GM21786 (cell line): ENCODE measurements around the gene MED27.

Source experiments
- ATAC-seq: cut with Tn5 transposase; IDR thresholded peaks from one replicate; pipeline ENCODE4 v1.9.1; 2021; ENCODE audit not compliant: unreplicated experiment

MED27 gene

DNA sequence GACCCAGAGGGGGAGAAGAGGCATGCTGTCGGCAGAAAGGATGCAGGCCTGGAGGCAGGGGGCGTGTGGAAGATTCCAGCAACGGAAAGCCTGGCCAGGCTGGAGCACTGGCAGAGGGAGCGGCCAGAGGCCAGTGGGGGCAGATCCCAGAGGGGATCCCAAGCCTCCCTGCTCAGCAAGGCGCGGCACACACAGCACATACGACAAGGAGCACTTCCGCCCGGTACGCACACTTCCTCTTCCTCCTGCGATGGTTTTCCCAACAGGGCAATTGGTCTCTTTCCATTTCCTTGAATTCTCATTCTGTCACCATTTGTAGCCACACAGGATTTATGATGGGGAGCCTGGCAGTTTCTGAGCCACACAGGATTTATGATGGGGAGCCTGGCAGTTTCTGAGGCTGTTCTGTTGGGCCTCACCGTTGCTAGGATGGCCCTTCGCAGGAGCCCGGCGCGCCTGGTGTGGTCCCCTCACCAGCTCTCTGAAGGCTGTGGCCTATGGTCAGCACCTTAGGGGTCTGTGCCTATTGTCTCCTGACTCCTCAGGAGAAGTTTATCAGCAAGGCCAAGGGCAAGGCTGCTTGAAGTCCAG is 216.3 kb downstream of the MED27 start:
- no peak for ATAC-seq

DNA sequence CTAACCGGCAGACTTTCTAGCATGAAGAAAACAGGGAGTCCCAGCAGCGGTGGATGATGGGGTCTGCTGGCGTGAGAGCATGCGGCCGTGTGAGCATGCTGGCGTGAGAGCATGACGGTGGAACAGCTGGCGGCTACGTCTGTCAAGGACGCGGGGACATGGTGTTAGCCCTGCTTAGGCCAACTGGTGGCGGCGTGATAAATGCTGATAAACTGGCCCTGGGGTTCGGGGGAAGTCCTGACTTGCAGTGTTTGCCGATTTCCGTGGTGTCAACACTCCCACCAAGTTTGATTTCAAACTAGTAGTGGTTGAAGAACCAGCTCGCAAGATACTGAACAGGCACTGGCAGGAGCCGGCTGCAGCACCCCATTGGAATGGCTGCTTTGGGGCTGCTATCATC is 217.4 kb downstream of the MED27 start:
- no peak for ATAC-seq

DNA sequence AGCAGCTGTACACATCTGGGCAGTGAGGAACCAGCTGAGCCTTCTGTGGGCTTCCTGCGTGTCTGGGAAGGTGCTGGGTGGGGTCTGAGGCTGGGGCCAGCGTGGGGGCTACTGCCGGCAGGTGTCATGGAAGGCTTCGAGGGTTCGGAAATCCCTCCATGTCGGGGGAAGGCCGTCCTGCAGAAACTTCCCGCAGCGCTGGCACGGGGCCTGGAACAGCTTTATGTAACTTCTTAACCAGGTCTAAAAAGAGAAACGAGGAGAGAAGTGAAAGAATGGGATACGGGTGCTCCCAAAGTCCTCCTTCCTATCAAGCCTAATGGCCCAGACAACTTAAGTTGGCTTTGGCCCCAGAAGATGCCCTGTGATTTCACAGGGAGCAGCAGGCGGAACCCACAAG is 219.2 kb downstream of the MED27 start:
- no peak for ATAC-seq

DNA sequence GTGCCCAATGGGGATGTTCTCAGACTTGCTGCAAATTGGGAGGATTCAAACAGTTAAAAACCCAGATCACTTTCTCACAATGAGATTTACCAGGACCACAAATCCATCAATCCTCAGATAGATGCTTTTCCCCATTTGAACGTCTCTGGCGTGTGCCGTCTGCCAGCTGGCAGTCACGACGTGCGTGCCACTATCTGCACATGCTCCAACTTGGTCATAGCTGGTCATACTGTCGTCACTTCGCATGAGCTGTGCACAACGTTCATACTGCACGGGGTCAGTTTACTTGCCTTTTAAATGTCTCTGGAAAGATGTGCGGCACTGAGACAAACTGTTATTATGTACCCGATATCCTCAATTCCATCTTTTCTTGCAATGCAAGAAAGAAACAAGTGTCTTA is 221.5 kb downstream of the MED27 start:
- no peak for ATAC-seq

DNA sequence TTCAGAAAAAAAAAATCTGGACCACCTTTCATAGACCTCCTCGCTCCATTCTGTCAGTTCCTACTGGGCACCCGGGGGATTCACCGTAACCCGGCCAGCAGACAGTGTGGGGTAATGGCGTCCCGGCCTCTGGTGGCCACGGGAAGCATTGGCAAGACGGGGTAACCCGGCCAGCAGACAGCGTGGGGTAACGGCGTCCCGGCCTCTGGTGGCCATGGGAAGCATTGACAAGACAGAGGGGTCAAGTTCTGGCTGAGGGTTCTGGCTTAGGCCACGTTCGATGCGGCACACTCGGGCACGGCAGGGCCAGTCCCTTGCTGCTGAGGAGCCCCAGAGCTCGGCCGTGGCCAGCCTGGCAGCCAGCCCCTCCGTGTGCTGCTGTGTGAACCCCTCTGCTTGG is 223.6 kb downstream of the MED27 start:
- ATAC-seq = no peak

DNA sequence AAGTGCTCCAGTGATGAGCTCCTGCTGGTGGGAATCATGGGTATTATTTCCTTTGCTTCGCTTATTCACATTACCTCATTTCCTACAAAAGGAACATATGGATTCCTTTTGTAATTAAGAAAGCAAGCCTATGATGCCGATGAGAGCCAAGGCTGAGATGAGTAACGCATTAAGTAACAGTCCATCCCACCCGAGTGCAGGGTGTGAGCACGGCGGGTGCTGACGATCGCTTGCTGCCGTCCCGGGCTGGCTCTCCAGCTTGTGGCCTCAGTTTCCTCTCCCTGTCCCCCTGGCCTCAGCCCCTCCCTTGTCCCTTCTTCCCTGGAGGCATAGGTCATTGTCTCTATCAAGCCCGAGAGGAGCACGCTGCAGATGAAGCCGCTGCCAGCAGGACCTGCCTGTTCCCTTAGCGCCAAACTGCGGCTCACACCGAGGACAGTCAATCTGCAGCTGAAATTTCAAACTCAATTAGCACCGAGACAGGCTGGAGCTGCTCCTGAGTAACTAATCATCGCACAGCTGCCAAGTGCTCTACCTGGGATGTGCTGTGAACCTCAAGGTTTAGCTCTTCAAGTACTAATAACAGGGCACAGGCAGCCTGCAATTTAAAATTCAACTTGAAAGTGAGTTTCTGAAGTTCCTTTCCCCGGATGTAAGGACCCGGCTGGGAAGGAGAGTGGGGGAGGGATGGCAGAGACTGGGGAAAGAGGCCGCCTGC is 224.6 kb downstream of the MED27 start:
- ATAC-seq = no peak

DNA sequence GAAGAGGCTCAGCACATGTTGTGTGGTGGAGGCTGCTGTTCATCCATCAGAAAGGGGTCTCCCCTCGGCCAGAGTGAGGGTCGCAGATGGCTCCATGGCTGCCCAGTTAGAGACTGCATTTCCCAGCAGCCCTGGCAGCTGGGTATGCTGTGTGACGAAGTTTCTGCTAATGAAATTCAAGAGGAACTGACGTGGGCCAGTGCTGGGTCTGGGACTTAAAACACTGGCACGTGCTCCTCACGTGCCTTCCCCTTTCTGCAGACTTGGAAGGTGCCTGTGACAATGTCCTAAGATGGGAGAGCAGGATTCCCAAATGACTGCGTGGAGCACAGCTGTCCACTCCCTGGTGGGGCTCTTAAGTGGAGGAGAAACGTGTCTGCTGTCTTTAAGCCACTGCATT is 225.3 kb downstream of the MED27 start:
- ATAC-seq = no peak

DNA sequence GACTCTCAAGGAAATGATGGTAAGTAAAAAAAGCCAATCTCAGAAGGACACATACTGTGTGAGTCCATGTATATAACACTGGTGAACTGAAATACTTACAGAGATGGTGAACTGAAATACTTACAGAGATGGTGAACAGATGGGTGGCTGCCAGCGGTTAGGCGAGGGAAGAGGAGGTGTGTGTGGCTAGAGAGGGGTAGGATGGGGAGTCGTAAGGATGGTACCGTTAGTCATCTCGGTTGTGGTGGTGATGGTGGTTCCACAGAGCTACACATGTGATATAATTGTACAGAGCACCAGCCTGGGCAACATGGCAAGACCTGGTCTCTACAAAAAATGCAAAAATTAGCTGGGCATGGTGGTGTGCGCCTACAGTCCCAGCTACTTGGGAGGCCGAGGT is 226.2 kb downstream of the MED27 start:
- ATAC-seq = no peak

DNA sequence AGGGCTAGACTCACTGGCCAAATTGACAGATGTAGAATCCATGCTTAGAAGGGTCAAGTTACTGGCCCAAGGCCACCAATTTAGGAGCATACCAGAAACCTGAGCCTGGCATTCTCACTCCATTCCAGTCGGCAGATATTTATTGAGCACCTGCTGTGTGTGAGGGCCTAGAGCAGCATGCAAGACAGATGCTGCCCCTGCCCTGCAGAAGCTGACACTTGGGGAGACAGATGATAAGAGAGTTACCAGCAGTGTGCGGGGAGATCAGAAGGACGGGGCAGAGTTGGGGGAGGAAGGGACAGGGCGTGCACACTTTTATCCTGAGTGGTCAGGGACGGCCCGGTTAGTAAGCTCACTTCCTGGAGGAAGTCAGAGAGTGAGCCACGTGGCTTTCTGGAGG is 228.3 kb downstream of the MED27 start:
- ATAC-seq = no peak

DNA sequence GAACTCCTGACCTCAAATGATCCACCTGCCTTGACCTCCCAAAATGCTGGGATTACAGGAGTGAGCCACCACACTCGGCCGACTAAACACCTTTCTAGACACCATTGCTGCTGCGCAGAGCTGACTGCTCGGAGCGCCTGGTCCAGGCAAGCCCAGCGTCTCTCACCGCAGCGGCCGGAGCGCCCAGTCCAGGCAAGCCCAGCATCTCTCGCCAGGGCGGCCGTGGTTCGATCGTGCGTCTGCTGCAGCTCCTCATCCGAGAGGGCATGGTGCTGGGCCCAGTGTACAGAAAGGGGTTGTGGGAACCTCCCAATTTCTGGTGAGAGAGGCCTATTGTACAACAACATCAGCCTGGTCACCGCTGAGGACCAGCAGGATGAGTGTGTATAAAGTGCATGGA is 230.3 kb downstream of the MED27 start:
- ATAC-seq = no peak

DNA sequence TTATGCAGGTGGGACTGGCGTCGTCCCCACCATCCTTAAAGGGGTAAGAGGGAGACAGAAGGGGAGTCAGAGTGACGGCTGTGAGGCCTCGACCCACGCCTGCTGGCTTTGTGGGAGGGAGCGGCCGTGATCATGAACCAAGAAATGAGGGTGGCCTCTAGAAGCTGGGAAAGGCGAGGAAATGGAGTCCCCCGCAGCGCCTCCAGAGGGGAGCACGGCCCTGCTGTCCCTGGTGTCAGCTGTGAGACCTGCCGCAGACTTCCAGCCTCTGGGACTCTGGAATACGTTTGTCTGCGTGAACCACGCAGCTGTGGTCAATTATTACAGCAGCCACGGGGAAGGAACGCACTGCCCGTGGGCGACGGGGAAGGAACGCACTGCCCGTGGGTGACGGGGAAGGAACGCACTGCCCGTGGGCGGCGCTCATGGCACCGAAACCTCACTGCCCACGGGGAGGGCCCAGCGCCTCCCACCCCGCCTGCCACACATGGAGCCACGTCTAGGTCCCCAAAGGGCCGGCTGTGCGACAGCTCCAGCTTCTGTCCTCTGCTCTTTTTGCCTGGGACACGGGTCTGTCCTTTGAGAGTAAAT is 231.0 kb downstream of the MED27 start:
- no peak for ATAC-seq

DNA sequence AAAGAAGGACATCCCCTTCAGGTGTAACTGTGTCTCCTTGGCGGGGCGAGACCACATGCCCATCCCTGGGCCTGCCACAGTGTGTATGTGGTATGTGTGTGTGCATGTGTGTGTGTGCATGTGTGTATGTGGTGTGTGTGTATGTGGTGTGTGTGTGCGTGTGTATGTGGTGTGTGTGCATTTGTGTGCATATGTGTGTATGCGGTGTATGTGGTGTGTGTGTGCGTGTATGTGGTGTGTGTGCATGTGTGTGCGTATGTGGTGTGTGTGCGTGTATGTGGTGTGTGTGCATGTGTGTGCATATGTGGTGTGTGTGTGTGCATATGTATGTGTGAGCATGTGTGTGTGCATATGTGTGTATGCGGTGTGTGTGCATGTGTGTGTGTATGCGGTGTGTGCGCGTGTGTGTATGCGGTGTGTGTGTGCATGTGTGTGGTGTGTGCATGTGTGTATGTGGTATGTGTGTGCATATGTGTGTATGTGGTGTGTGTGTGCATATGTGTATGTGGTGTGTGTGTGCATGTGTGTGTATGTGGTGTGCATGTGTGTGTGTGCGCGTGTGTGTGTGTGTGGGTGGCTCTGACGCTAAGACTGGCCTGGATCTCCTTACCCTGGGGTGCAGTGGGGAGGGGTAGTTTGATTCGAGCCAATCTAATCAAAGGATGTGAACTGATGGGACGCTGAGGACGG is 231.9 kb downstream of the MED27 start:
- no peak for ATAC-seq

DNA sequence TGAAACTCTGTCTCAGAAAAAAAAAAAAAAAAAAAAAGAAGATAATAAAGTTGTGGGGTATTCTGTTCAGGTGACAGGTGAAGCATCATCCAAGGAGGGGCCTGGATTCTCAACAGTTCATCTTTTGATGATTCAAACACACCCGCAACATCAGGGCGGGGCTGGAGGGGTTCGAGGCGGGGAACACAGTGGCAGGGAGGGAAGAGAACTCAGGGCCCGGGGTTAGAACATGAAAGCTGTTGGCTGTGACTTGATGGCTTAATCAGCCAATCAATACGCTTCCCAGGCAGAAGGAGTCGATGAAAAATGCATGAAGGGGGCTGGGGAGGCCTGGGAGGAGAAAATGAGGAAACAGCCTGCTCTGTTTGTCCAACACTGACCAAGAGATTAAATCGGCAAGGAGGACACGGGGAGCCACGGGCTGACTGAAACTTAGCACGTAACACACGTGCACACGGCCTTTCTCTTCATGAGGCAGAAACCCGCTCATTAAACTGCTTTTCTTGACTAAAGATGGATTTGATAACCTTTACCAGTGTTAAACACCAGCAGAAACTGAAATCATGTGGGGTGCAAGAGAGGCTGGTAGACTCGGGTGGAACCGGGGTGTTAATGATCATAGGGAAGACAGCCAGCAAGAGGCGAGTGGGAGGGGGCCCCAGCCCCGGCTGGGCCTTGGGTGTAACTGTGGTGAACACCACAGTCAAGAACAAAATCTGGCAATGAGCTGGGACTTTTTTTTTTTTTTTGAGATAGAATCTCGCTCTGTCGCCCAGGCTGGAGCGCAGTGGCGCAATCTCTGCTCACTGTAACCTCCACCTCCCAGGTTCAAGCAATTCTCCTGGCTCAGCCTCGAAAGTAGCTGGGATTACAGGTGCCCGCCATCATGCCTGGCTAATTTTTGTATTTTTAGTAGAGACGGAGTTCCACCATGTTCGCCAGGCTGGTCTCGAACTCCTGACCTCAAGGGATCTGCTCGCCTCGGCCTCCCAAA is 234.1 kb downstream of the MED27 start:
- ATAC-seq = no peak

DNA sequence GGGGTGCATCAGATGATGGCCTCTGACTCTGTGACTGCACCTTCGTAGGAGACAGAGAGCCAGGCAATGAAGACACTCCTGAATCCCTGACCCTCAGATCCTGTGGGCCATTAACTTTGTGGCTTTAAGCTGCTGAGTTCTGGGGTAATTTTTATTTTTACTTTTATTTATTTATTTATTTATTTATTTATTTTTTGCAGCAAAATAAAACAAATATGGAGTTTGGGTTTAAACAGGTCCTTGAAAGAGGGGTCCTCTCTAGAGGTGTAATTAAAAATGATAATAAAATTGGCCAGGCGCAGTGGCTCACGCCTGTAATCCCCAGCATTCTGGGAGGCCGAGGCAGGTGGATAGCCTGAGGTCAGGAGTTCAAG is 234.9 kb downstream of the MED27 start:
- ATAC-seq = no peak

DNA sequence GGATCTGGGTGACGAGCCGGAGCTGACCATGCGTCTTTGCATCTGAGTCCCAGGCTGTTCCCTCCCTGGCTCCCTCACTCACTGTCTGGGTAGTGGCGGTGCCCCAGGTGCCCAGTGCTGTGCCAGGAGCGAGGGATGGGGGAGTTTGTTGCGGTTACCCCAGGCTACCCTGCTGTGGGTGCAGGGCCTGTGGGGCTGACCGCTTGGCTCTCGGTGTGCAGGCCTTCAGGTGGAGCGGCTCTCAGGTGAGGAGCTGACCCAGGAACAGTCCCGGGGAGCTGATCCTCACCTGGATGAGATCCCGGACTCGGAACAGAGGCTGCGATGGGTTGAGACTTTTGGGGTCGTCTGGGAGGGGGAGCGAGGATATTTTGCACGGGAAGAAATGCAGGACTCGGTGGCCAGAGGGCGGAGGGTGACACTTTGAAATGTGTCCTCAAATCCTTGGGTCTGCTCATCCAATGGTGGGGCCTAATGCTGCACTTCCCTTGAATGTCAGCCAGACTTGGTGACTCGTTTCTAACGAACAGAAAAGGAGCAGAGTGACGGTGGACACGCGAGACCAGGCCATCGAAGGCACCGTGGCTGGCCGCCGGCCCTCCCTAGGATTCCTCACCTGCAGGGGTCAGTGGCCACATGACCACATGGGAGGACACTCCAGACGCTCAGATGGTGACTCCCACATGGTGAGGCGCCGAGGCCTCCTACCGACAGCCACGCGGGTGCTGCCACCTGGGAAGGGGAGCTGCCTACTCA is 235.5 kb downstream of the MED27 start:
- ATAC-seq = no peak

DNA sequence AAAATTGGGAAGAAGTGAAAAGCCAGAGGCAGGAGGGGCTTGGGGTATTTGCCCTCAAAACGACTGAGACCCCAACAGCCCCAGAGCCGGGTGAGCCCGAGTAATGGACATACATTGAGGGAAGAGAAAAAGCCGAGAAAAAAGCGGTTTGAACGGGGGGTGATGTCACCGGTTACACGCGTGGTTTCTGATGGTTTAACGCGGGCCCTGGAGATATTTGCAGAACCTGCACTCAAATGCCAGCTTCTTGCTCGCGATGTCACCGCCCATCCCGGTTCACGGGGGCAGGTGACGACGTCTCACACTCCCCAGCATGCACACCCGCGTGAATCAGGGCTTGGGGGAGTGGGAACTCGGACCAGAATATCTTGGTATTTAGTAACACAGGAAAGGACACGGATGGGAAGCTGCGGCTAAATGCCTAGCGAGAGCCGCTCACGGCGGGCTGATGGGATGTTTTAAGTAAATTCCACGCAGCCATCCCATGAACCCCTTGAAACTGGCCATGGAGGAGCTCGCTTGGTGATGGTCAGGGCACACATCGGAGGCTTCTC is 237.8 kb downstream of the MED27 start:
- no peak for ATAC-seq

DNA sequence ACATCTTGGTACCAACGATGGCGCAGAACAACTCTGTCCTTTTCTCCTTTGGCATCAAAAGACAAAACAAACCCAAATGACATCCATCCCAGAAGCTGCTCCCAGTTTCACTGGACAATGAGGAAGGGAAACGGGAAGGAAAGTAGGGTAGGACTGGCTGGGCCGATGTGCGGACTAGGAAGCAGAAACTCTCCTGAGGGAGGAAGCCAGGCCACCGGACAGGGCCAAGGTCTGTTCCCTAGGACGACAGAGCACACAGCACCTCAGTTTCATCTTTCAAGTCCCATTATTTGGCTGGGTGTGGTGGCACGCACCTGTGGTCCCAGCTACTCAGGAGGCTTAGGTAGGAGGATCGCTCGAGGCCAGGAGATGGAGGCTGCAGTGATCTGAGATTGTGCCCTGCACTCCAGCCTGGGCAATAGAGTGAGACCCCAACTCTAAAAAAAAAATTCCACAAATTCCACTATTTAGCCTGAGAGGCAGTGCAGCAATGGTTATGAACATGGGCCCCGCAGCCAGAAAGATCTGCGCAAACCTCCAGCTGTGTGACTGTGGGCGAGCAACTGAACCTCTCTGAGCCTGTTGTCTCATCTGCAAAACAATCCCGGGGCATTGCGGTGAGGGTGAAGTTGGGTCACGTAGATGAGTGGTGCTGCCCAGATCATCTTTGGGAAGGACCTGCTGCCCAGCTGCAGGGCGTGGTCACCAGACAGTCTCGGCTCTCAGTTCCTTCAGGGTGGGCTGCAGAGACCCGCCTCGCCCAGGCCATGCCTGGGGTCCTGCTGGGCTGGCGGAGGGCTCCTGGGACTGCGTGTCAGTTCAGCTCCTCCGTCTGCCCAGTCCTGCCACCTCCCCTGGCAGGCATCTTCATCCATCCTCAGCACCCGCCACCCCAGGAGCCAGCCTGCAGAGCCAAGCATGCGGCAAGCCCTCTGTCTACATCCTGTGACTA is 238.6 kb downstream of the MED27 start:
- no peak for ATAC-seq

DNA sequence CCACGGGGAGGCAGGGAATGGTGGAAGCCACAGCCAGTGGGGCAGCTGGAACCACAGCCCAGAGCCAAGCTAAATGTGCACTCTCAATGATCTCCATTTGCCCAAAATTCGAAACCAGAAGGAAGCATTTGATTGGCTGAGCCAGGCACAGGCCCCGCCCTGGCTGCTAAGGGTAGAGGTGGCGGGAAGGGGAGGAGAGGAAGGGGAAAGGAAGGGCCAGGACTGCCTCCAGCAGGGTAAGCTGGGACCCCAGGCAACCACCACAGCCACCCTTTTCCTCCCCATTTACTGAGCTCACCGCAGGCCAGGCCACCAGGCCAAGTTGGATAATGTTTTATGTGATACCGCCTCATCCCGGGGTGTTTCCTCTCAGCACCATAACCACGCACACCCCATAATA is 239.4 kb downstream of the MED27 start:
- ATAC-seq = no peak
